HG03521 (cell line): ENCODE results near the gene GNAQ.
"Not testable (repeated sequence)": the region's sequence is repeated elsewhere in the genome, so short reads cannot be mapped to it uniquely, and the experiment has no call there.

Source experiments
- ATAC-seq: cut with Tn5 transposase; IDR thresholded peaks from one replicate; pipeline ENCODE4 v1.9.1; 2021; ENCODE audit warnings: mild to moderate bottlenecking, moderate library complexity; ENCODE audit not compliant: unreplicated experiment

Gene GNAQ

GRCh38 chr9:77883846-77884771, 147.5 kb downstream of the GNAQ start:
- no peak for ATAC-seq

- ATAC-seq: no peak
These were observed 148.5 kb downstream of the GNAQ start for GRCh38 chr9:77883133-77883532.

GRCh38 chr9:77882294-77882693, 149.3 kb downstream of the GNAQ start:
- ATAC-seq: no peak

- ATAC-seq: not testable (repeated sequence)
These were observed 150.0 kb downstream of the GNAQ start for GRCh38 chr9:77881634-77882033.

GRCh38 chr9:77881111-77881510, 150.5 kb downstream of the GNAQ start:
- ATAC-seq: no peak

GRCh38 chr9:77879437-77879943, 152.1 kb downstream of the GNAQ start:
- no peak for ATAC-seq

GRCh38 chr9:77878793-77879192, 152.8 kb downstream of the GNAQ start:
- not testable (repeated sequence) for ATAC-seq

GRCh38 chr9:77877976-77878375, 153.6 kb downstream of the GNAQ start:
- ATAC-seq: no peak

- ATAC-seq: no peak
These were observed 155.0 kb downstream of the GNAQ start for GRCh38 chr9:77876590-77876989.

- no peak for ATAC-seq
These were observed 155.5 kb downstream of the GNAQ start for GRCh38 chr9:77876091-77876490.

GRCh38 chr9:77872863-77873262, 158.7 kb downstream of the GNAQ start:
- ATAC-seq: no peak

- ATAC-seq: no peak
These were observed 159.4 kb downstream of the GNAQ start for GRCh38 chr9:77872177-77872576.

- no peak for ATAC-seq
These were observed 160.1 kb downstream of the GNAQ start for GRCh38 chr9:77871483-77871882.

GRCh38 chr9:77866878-77867277, 164.7 kb downstream of the GNAQ start:
- ATAC-seq: no peak

- no peak for ATAC-seq
These were observed 166.1 kb downstream of the GNAQ start for GRCh38 chr9:77865385-77866047.

GRCh38 chr9:77864211-77864889, 167.3 kb downstream of the GNAQ start:
- no peak for ATAC-seq

GRCh38 chr9:77863638-77864037, 168.0 kb downstream of the GNAQ start:
- ATAC-seq: not testable (repeated sequence)

- ATAC-seq: not testable (repeated sequence)
These were observed 170.7 kb downstream of the GNAQ start for GRCh38 chr9:77860953-77861352.

- no peak for ATAC-seq
These were observed 173.9 kb downstream of the GNAQ start for GRCh38 chr9:77857513-77858259.

GRCh38 chr9:77856615-77857014, 175.0 kb downstream of the GNAQ start:
- ATAC-seq: no peak

GRCh38 chr9:77854916-77855311, 176.7 kb downstream of the GNAQ start:
- no peak for ATAC-seq
